Heart left ventricle (tissue), 13 donors: Measurements from ENCODE around the gene PRDM10.

Experiments
- POLR2A ChIP-seq, 2 donors: fragments of 450-650 bp; IDR thresholded peaks; one replicate each; pipeline ENCODE4 v1.6.1; 2017; ENCODE audit warnings: antibody characterized with exemption in 2 of 2, mild to moderate bottlenecking in 2 of 2, moderate library complexity in 2 of 2
- TF ChIP-seq, protein P1 (sequence below), 12 donors: fragments of 200-600 bp; sonication (generic) in 4 of 12; IDR thresholded peaks; one replicate each; pipeline versions ENCODE4 v1.5.0 to v1.8.0; 2018 to 2022; ENCODE audit warnings: antibody characterized with exemption in 12 of 12, mild to moderate bottlenecking in 5 of 12
- donor health status: ischemic (EF 13 %, LVEDD 7.1; RV severe dilation, severe dysfunction).
- donor health status: DM: no; HTN: yes; CAD: no.
- donor health status: DM: no; HTN: no; CAD: no.
- donor health status: ischemic (EF 25% LVEDD 6.9; RV normal size, moderate dysfunction).
- donor health status: ischemic (EF 25% LVEDD 5.7; RV mildly dilated, moderate dysfunction).
- donor health status: ischemic (EF 35%, LVEDD 5.7; RV mildly dilated, moderate dysfunction).
- donor health status: nonischemic (EF 11% LVEDD 7.7; RV severe dilation, severe dysfunction).
- donor health status: DM: yes; HTN: yes; CAD: no.
- donor health status: PGD.
- donor health status: ischemic (EF 29% LVEDD 5.4; RV normal size, mild dysfunction).
- donor health status: nonischemic (EF 23%, LVEDD 6.1; RV moderate dilation, normal function).

DNA sequence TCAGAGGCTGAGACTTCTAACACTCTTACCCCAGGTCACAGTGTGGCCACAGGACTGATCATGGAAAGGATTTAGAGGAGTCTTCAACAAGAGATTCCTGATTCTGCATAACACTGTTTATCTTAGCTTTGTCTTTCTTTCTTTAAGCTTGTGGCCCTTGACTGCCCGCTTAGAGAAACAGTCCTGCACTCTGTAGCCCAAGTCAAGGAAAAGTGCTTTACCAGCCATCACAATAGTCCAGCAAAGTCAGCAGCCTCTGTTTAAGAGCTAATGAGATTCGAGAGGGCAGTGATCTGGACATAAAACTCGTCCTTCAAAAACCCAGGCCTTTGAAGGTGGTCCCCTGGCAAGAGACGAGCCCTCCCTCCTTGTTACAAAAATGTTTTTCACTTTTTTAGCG, 30.0 kb downstream of the PRDM10 start:
- TF ChIP-seq, protein P1, sequence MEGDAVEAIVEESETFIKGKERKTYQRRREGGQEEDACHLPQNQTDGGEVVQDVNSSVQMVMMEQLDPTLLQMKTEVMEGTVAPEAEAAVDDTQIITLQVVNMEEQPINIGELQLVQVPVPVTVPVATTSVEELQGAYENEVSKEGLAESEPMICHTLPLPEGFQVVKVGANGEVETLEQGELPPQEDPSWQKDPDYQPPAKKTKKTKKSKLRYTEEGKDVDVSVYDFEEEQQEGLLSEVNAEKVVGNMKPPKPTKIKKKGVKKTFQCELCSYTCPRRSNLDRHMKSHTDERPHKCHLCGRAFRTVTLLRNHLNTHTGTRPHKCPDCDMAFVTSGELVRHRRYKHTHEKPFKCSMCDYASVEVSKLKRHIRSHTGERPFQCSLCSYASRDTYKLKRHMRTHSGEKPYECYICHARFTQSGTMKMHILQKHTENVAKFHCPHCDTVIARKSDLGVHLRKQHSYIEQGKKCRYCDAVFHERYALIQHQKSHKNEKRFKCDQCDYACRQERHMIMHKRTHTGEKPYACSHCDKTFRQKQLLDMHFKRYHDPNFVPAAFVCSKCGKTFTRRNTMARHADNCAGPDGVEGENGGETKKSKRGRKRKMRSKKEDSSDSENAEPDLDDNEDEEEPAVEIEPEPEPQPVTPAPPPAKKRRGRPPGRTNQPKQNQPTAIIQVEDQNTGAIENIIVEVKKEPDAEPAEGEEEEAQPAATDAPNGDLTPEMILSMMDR (IDR thresholded peaks at IDR 0.05): no peak
- TF ChIP-seq POLR2A (IDR thresholded peaks at IDR 0.05): no peak
